K562 (cell line): ENCODE results near the gene IL6R. TPM values are rescaled to one million over a fixed set of nuclear protein-coding genes. Genes with fewer than 3 reads are reported as not detected.

Experiments
- ATAC-seq: fragments of 200-7000 bp; cut with Tn5 transposase; 3 replicates; pipeline ENCODE4 v1.9.1; 2020; ENCODE audit warnings: moderate library complexity
- BruUV-seq: library from RNA; stranded (reverse); fragments of 400-500 nt; replicated peaks from 2 replicates; lab custom pipeline; 2021; lab: Mats Ljungman, UMichigan
- CTCF ChIA-PET: fragments of 300-600 bp; formaldehyde crosslinking; extraction: SDS; loops from one replicate; lab custom pipeline; 2021; ENCODE audit warnings: low intra/inter-chr PET ratio; lab: Yijun Ruan, JAX
- POLR2A ChIA-PET: fragments of 300-600, 350-650 bp; sonication (Branson Sonifier 250); formaldehyde crosslinking; extraction: SDS; loops from one replicate; lab custom pipeline; 2021; ENCODE audit warnings: antibody characterized with exemption, inconsistent platforms; lab: Yijun Ruan, JAX
- DNase-seq, 4 experiments: peaks; one replicate each; pipeline versions ENCODE4 v3.0.0 to v3.0.0-alpha.2; 2011 to 2018; ENCODE audit warnings: low spot score in 3 of 4, mixed read lengths in 3 of 4; ENCODE audit errors: extremely low read depth in 1 of 4
- FAIRE-seq: peaks from 2 replicates; lab custom pipeline; 2011; peaks lifted over from hg19 to GRCh38; lab: Jason Lieb, UNC
- H2AFZ ChIP-seq: 2 replicates; pipeline ENCODE4 v1.6.0; 2011; ENCODE audit warnings: low read depth, low read length, control low read depth, inconsistent platforms
- H3K27ac ChIP-seq: fragments of 200-600 bp; 3 replicates; pipeline ENCODE4 v1.8.0; 2011; ENCODE audit warnings: low read depth, mild to moderate bottlenecking, control low read depth, inconsistent platforms, low read length, moderate library complexity, mixed read lengths; ENCODE audit errors: extremely low read depth
- H3K27me3 ChIP-seq, 2 experiments: fragments of 300-600 bp in 1 of 2; 2 replicates in 1 of 2; 3 replicates in 1 of 2; pipeline versions ENCODE4 v1.6.0 to v1.8.0; 2011; ENCODE audit warnings: inconsistent platforms in 2 of 2, low read length in 2 of 2, mild to moderate bottlenecking in 1 of 2, mixed read lengths in 1 of 2, moderate library complexity in 1 of 2; ENCODE audit not compliant: control insufficient read depth in 2 of 2, insufficient read depth in 2 of 2
- H3K36me3 ChIP-seq: fragments of 300-600 bp; 3 replicates; pipeline ENCODE4 v1.8.0; 2011; ENCODE audit warnings: mild to moderate bottlenecking, low read length, inconsistent platforms; ENCODE audit not compliant: control insufficient read depth, insufficient read depth
- H3K4me1 ChIP-seq, 2 experiments: fragments of 200-600 bp in 1 of 2; replicated peaks in 1 of 2; 2 replicates in 1 of 2; 3 replicates in 1 of 2; pipeline versions ENCODE4 v1.5.1 to v1.8.0; 2011; ENCODE audit warnings: inconsistent platforms in 2 of 2, low read length in 2 of 2, mild to moderate bottlenecking in 1 of 2, mixed read lengths in 1 of 2, moderate library complexity in 1 of 2; ENCODE audit not compliant: control insufficient read depth in 2 of 2, insufficient read depth in 2 of 2
- H3K4me2 ChIP-seq: 2 replicates; pipeline ENCODE4 v1.6.1; 2011; ENCODE audit warnings: low read length, control low read depth, inconsistent platforms, mixed read lengths; ENCODE audit not compliant: insufficient read depth
- H3K4me3 ChIP-seq: fragments of 200-600 bp; sonication (generic), shearing (Covaris generic); 2 replicates; pipeline ENCODE4 v1.5.1; 2016; ENCODE audit warnings: control low read depth, inconsistent platforms
- H3K79me2 ChIP-seq: fragments of 200-600 bp; 3 replicates; pipeline ENCODE4 v1.8.0; 2011; ENCODE audit warnings: low read length, inconsistent platforms; ENCODE audit not compliant: control insufficient read depth, insufficient read depth
- H3K9ac ChIP-seq, 2 experiments: 2 replicates each; pipeline versions ENCODE4 v1.6.0 to v1.6.1; 2011; ENCODE audit warnings: low read depth in 2 of 2, low read length in 2 of 2, control low read depth in 1 of 2, inconsistent platforms in 1 of 2, mild to moderate bottlenecking in 1 of 2, mixed read lengths in 1 of 2; ENCODE audit not compliant: insufficient read depth in 1 of 2
- H3K9me1 ChIP-seq: one replicate; pipeline ENCODE4 v1.6.0; 2011; ENCODE audit warnings: inconsistent platforms, mild to moderate bottlenecking, low read length, moderate library complexity; ENCODE audit not compliant: control insufficient read depth, insufficient read depth
- H3K9me3 ChIP-seq: replicated peaks from 2 replicates; pipeline ENCODE4 v1.5.1; 2011; ENCODE audit warnings: low read depth, low read length, inconsistent platforms; ENCODE audit not compliant: control insufficient read depth, insufficient read depth
- H4K20me1 ChIP-seq: replicated peaks from 2 replicates; pipeline ENCODE4 v1.6.1; 2011; ENCODE audit warnings: low read length, inconsistent platforms, mixed read lengths; ENCODE audit not compliant: control insufficient read depth, insufficient read depth
- BCL6 ChIP-seq: fragments of 250-450 bp; sonication (Bioruptor Pico); IDR thresholded peaks from 2 replicates; pipeline ENCODE4 v1.4.0; 2020
- E2F8 ChIP-seq: fragments of 450-650 bp; IDR thresholded peaks from 2 replicates; pipeline ENCODE4 v1.7.1; 2018; ENCODE audit warnings: mild to moderate bottlenecking, low read depth; ENCODE audit not compliant: partially characterized antibody
- ELK1 ChIP-seq: sonication (generic); formaldehyde crosslinking; IDR thresholded peaks from 2 replicates; pipeline ENCODE4 v1.8.1; 2022; ENCODE audit warnings: missing genetic modification reagents
- FOXK1 ChIP-seq: sonication (generic); formaldehyde crosslinking; IDR thresholded peaks from 2 replicates; pipeline ENCODE4 v1.8.0; 2022; ENCODE audit warnings: missing genetic modification reagents, mild to moderate bottlenecking, borderline replicate concordance
- GABPA ChIP-seq: fragments of 200-800 bp; sonication (Bioruptor generic); conservative IDR thresholded peaks from 2 replicates; pipeline ENCODE4 v1.6.1; 2016; ENCODE audit warnings: low read depth, missing genetic modification characterization, missing compliant biosample characterization
- KDM5B ChIP-seq: fragments of 200-600 bp; sonication (generic); IDR thresholded peaks from 2 replicates; pipeline ENCODE4 v1.6.1; 2012; ENCODE audit warnings: low read depth, mild to moderate bottlenecking, moderate library complexity, low read length, control low read depth, inconsistent platforms; ENCODE audit not compliant: insufficient replicate concordance
- PBX2 ChIP-seq, 2 experiments: IDR thresholded peaks in 1 of 2; conservative IDR thresholded peaks in 1 of 2; 2 replicates each; pipeline ENCODE4 v1.6.1; 2016; ENCODE audit warnings: low read depth in 2 of 2, mild to moderate bottlenecking in 1 of 2, missing compliant biosample characterization in 1 of 2, missing genetic modification characterization in 1 of 2, moderate library complexity in 1 of 2
- PREB ChIP-seq: sonication (generic); formaldehyde crosslinking; IDR thresholded peaks from 2 replicates; pipeline ENCODE4 v1.8.1; 2023; ENCODE audit warnings: mild to moderate bottlenecking, missing genetic modification reagents
- SNIP1 ChIP-seq: fragments of 450-650 bp; IDR thresholded peaks from 2 replicates; pipeline ENCODE4 v1.7.1; 2017; ENCODE audit warnings: low read depth, mild to moderate bottlenecking
- SRSF3 ChIP-seq: fragments of 200-400 bp; formaldehyde crosslinking; IDR thresholded peaks from 2 replicates; pipeline ENCODE4 v1.6.1; 2016; ENCODE audit warnings: mild to moderate bottlenecking, low read length, moderate library complexity; ENCODE audit not compliant: insufficient read depth
- ZNF140 ChIP-seq: fragments of 250-450 bp; sonication (Bioruptor Pico); IDR thresholded peaks from 2 replicates; pipeline ENCODE4 v1.8.0; 2021; ENCODE audit warnings: moderate library complexity, mild to moderate bottlenecking, inconsistent platforms
- ZNF384 ChIP-seq: IDR thresholded peaks from 2 replicates; pipeline ENCODE4 v1.6.1; 2012; ENCODE audit warnings: low read depth, low read length, improper control_type of control experiment
- ZNF584 ChIP-seq: fragments of 200-800 bp; sonication (Bioruptor generic); IDR thresholded peaks from 2 replicates; pipeline ENCODE4 v1.6.1; 2016; ENCODE audit warnings: low read depth, mild to moderate bottlenecking, missing genetic modification characterization, missing compliant biosample characterization
- WGBS: fragments of 100-300 bp; shearing (Covaris generic); methylation state at CpG from one replicate; pipeline ENCODE4 v1.1.6; 2016; ENCODE audit warnings: low coverage, mixed read lengths; ENCODE audit not compliant: insufficient coverage; ENCODE audit errors: missing lambda C conversion rate; 5-methylcytosine and 5-hydroxymethylcytosine counted together
- in situ Hi-C: fragments of 300-500 bp; cut with MboI; formaldehyde crosslinking; loops from 4 replicates; pipeline ENCODE4 v1.15.0; 2018; ENCODE audit warnings: inconsistent platforms, mixed read lengths
- intact Hi-C: fragments of 100-400 bp; cut with micrococcal nuclease; formaldehyde crosslinking; loops from 2 replicates; pipeline ENCODE4 v1.14.2; 2022
- polyA plus RNA-seq, 8 experiments: library from polyadenylated mRNA; depleted of rRNA in 4 of 8; stranded (reverse) in 5 of 8; unstranded in 3 of 8; fragments of >200 nt; fragmentation: Nextera tagmentation in 2 of 8; fragmentation: Illumina TruSeq in 1 of 8; extraction: Ambion mirVana in 2 of 8; extraction: Trizol in 1 of 8; gene quantifications; 2 replicates each; pipeline versions ENCODE4 v1.2.1 to v1.2.3, GENCODE V29; 2011 to 2014; ENCODE audit warnings: inconsistent platforms in 1 of 8, missing spikeins in 1 of 8
- total RNA-seq, 7 experiments: library from RNA; depleted of rRNA in 6 of 7; stranded (reverse); fragments of >200 nt in 6 of 7; fragmentation: Illumina TruSeq in 2 of 7; extraction: Trizol in 2 of 7; gene quantifications; 2 replicates each; pipeline versions ENCODE4 v1.2.1 to v1.2.3, GENCODE V29; 2011 to 2021; ENCODE audit warnings: low replicate concordance in 1 of 7

IL6R gene
- total and polyA plus RNA-seq, 9 of the 15 experiments (the other 6 are each of a cell fraction or from before 2014, with no cell fraction given), result 0.05 to 1.1 (median 0.11) TPM; not detected in 2

- H3K4me1 ChIP-seq, result peaks cover 0 to 4% of the 10 kb centered on the region in 2 experiments; a peak in 1 of 5 replicates
- BruUV-seq, result no TSS peak
- no peaks in the 10 kb centered on the region for H3K79me2 ChIP-seq
- H4K20me1 ChIP-seq, result no peaks in the 10 kb centered on the region
- FAIRE-seq (no peak), DNase-seq (no peak), ATAC-seq (no peak)
- no peak overlapping the region for H3K4me3 ChIP-seq
- no peaks in the 10 kb centered on the region for H3K9me1 ChIP-seq
- WGBS, result 20% methylated on average over 1 of the region's 1 CpG
- H3K27me3 ChIP-seq, result peaks cover 3 to 7% of the 10 kb centered on the region in 2 experiments; a peak in 1 of 5 replicates
- no peak overlapping the region for H3K4me2 ChIP-seq
- CTCF ChIA-PET, result interaction anchor here (0.6 to 4.2 kb wide), 7 partner anchors 62 to 570 kb away, joined by 3 to 45 read pairs (median 3); partner anchors contain the start of genes ADAM15 and UBE2Q1
- POLR2A ChIA-PET, result interaction anchor here (0.8 to 1.2 kb wide), 2 partner anchors 8 to 72 kb away, joined by 3 read pairs; no protein-coding TSS in a partner anchor
- no peaks in the 10 kb centered on the region for H3K9me3 ChIP-seq
- no peaks in the 10 kb centered on the region for H3K36me3 ChIP-seq
- in situ Hi-C loops, result no loop called here
- no peak overlapping the region for H2AFZ ChIP-seq
- intact Hi-C loops, result loop anchor here (5.0 kb wide), 1 partner anchor 396 kb away; no protein-coding TSS in a partner anchor
- no peak overlapping the region for H3K9ac ChIP-seq
- H3K27ac ChIP-seq, result no peak overlapping the region
- TF ChIP-seq SRSF3 (no peak), SNIP1 (no peak), ZNF584 (CRISPR knock-in tag) (no peak), PBX2 (CRISPR knock-in tag; IDR thresholded peaks at IDR 0.05; ENCODE audit: low read depth) (no peak), PBX2 (tag; conservative IDR thresholded peaks at IDR 0.05; ENCODE audit: low read depth) (no peak), BCL6 (CRISPR knock-in tag) (no peak), ELK1 (CRISPR knock-in tag) (no peak), ZNF384 (no peak), KDM5B (no peak), GABPA (tag) (no peak), E2F8 (no peak), PREB (CRISPR knock-in tag) (no peak), ZNF140 (CRISPR knock-in tag) (no peak), FOXK1 (CRISPR knock-in tag) (no peak)
Observed at GRCh38 chr1:154481053-154481452, 75.9 kb downstream of the IL6R start.
